Stimulated activated CD4-positive, alpha-beta T cell treated with anti-CD3 and anti-CD28 coated beads, Interleukin-1b, Interleukin-23, amount 100 ng/mL, for 4 hours (primary cell): ENCODE data around the gene SERP1.
A peak's percentile ranks its signal among the peaks of the same experiment; 100 is the strongest.
"Not testable (repeated sequence)": the region's sequence is repeated elsewhere in the genome, so short reads cannot be mapped to it uniquely, and the experiment has no call there.

ENCODE experiments used
- DNase-seq, 2 donors: peaks; one replicate each; pipeline ENCODE4 v3.0.0-alpha.2; 2020; ENCODE audit warnings: low read depth in 2 of 2

The SERP1 gene

DNA sequence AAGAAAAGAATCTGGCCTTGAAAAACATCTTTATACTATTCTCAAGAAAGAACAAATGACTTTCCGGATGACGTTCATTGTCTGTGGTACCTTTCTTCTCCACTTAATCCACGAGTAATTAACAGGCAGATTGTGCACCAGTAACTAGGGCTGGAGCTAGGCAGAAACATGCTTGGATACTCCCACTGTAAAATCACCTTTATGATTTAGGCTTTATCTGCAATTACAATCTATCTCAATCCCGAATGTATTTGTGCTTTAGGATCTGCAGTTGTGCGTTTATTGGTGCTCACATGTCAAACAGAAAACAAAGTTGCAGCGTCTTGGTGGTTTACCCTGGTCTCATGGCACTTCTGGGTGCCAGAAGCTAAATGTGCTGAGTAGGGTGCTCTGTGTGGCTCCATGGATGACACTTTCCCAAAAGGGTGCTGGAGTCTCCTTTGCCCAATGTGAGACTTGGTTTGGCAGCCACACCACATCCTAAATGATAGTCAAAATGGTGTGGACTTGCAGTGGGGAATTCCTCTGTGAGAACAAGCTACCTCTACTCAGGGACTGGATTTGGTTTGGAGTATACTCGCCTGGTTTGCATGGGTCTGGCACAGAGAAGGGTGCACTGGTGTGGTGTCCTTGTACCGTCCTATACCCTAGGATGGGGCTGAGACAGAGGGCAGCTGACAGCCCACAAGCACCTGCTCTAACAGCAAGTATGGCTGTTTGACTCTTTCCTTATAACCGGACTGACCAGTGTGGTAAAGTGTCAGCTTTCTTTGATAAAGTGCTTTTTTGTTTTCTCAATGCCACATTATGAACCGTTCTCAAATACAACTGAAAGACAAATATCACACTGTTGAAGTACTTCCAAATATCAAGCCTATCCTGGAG lies 7.7 kb downstream of the SERP1 start:
- DNase-seq = no peak

DNA sequence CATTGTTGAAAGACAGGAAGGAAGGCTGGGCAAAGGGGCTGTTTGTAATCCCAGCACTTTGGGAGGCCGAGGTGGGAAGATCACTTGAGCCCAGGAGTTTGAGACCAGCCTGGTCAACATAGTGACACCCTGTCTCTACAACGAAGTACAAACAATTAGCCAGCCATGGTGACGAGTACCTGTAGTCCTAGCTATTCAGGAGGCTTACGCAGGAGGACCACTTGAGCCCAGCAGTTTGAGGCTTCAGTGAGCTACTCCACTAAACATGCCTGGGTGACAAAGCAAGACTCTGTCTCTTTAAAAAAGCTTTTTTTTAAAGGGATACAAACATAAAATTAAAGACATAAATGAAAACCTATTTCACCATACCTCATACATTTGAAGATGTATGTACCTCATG lies 11.1 kb downstream of the SERP1 start:
- no peak for DNase-seq

DNA sequence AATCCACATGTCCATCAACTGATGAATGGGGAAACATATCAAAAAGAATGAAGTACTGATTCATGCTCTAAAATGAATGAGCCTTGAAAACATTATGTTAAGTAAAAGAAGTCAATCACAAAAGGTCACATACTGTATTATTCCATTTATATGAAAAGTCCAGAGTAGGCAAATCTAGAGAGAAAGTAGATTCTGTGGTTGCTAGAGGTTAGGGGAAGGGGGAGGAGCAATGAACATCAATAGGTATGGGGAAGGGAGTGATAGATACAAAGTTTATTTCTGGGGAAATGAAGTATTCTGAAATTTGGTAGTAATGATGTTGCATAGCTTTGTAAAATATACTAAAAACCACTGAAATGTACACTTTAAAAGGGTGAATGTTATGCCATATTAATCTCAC lies 14.5 kb downstream of the SERP1 start:
- no peak for DNase-seq

DNA sequence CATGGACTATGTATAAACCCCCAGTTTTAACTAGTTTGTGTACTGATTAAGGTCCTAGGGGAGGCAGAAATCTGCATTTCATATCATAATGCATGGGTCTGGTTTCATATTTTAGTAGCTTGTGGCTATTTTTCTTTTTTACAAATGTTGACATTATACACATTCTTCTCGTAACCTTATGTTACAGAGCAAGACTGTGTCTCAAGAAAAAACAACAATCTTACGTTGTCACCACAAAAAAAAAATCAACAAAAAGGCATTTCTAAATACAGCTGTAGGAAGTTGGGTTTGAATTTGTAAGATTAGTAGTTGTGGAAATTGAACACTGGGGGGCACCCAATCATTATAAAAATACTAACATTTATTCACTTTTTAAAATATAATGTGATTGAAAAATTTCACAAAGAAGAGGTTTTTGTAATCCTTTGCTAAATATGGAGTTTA lies 17.9 kb downstream of the SERP1 start:
- DNase-seq = no peak

DNA sequence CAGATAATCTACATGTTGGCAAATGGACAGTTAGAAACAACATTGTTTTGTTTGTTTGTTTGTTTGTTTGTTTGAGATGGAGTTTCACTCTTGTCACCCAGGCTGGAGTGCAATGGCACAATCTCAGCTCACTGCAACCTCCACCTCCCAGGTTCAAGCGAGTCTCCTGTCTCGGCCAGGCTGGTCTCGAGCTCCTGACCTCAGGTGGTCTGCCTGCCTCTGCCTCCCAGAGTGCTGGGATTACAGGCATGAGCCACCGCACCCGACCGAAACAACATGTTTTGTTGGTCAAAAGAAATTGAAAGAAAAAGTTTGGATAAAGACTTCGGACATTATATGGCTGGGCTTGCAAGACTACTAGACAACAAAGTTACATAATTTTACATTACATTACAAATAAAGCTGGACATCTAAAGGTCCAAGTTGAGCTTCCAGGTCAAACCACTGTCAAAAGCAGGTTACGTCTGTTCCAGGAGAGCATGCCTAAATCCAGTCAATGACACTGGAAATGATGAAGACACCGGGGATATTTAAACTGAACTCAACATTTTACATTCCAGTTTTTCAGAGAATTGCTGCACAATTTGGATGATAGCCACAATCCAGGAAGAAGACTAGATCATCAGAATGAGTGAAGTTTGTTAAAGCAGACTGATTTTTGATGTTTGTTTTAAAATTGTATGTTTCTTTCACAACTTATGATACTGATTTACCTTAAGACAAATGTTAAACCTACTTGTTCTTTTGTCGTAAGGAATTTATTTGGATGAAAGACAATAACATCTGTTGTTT lies 18.6 kb downstream of the SERP1 start:
- no peak for DNase-seq

DNA sequence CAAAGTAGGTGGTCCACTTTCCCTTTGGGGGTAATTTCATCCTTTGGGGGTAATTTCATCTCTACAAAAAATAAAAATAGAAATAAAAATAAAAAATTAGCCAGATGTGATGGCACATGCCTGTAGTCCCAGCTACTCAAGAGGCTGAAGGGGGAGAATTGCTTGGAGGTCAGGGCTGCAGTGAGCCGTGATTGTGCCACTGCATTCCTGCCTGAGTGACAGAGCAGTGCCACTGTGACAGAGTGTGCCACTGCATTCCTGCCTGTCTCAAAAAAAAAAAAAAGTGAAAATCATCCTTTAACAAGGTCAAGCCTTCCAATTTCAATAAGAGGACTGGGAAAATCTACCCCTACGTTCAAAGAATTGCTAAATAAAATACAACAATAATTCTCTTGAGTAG lies 22.8 kb downstream of the SERP1 start:
- DNase-seq = no peak

DNA sequence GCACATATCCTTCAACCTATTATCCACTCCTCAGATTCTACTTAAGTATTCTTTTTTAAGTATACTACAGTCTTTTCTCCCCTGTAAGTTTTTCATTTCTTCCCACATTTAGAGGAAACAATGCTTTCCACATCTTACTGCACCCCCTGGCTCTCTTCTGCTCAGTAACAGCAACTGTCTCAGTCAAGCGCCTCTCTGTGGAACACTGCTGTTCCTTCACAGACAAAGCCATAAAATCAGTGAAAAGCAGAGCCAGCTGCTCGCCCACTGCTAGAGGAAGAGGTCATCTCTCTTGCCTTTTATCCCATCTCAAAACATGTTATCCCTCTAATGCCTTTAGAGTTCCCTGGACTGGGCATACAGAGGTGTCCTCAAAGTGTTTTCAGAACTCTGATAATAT lies 24.8 kb downstream of the SERP1 start:
- DNase-seq = no peak

DNA sequence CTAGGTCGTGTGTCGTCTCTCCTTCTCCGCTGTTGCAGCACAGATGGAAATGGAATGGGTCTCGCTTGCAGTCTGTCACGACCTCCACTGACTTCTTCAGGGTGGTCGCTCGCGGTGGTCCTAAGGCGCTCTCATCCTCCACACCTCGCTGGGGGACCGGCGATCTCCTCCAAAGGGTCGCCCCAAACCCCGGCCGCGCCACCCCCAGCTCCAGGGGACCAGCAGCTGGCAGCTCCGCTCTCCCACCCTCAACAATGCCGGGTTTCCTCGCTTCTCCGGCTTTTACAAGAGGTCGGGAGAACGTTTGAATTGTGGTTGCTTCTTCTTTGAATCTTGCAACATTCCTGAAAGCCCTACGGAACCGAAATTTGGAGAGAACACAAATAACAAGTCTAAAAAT lies 25.9 kb downstream of the SERP1 start:
- DNase-seq = no peak

DNA sequence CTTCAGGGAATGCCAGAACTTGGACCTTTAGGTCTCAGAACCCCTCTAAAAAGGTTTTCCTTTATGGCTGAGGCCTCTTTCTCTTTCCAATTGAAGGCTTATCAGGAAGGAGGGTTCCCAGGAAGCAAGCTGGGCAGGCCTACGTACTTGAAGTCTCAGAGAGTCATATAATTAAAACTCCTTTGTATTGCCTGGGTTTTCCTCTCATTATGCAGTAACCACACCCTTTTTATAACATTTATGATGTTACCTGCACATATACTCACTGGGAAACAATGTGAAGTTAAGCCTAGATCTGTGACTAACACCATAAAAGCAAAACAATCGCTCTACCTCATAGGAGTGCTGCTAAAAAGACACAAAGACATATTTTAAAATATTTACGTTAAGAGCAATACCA lies 27.3 kb downstream of the SERP1 start:
- DNase-seq = no peak

DNA sequence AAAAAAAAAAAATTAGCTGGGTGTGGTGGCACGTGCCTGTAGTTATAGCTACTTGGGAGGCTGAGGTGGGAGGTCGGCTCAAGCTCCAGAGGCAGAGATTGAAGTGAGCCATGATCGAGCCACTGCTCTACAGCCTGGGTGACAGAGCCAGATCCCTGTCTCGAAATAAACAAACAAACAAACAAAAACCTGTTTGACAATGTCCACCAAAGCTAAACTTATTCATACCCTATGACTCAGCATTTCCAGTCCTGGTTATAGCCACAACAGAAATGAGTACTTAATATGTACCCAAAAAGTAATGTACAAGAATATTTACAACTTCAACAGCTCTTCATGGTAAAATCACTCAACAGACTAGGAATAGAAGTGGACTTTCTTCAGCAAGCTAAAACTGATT lies 31.1 kb downstream of the SERP1 start:
- no peak for DNase-seq

DNA sequence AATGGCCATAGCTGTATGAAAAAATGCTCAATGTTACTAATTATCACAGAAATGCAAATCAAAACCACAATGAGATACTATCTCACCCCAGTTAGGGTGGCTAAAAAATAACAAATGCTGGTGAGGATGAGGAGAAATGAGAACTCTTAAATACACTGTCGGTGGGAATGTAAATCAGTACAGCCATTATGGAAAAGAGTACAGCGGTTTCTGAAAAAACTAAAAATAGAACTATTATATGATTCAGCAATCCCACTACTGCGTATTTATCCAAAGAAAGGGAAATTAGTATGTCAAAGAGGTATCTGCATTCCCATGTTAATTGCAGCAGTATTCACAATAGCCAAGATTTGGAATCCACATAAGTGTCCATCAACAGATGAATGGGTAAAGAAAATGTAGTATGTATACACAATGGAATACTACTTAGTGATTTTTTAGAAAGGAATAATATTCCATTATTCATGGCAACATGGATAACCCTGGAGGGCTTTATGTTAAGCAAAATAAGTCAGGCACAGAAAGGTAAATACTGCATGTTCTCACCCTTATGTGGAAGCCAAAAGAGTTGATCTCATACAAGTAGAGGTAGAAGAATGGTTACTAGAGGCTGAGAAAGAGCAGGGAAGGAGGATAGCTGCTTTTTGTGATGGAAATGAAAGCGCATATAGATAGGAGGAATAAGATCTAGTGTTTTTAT lies 35.0 kb downstream of the SERP1 start:
- DNase-seq = no peak

DNA sequence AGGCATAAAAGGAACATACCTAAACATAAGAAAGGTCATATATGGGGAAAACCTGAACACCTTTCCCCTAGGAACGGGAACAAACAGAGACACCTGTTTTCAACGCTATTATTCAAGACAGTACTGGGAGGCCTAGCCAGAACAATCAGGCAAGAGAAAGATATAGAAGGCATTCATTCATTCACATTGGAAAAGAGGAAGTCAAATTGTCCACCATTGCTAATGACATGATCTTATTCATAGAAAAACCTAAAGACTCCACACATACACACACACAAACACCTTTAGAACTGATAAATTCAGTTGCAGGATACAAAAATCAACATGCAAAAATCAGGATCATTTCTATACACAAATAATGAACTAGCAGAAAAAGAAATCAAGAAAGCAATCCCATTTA lies 36.5 kb downstream of the SERP1 start:
- DNase-seq = no peak

DNA sequence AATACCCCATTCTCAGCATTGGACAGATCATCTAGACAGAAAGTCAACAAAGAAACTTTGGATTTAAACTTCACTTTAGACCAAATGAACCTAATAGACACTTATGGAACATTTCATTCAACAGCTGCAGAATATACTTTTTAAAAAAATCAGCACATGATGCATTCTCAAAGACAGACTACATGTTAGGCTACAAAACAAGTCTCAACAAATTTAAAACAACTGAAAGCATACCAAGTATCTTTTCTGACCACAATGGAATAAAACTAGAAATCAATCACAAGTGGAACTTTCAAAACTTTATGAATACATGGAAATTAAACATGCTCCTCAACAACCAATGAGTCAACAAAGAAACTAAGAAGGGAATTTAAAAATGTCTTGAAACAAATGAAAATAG lies 37.9 kb downstream of the SERP1 start:
- no peak for DNase-seq

DNA sequence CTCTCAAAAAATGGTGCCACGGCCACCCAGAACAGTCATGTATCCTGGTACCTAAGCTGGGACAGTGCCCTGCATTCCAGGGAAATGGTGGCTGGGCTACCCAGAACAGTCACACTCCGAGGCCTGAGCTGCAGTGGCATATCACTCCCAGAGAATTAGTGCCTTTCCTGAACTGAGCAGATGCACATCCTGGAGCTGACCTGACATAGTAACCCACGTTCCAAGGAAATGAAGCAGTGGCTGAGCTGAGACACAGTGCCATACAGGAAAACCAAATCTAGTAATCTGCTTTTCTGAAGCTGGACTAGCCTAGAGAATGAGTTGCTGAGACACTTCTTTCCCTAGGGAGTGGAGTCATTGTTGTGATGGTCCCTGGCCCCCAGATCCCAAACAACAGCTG lies 41.8 kb downstream of the SERP1 start:
- no peak for DNase-seq

DNA sequence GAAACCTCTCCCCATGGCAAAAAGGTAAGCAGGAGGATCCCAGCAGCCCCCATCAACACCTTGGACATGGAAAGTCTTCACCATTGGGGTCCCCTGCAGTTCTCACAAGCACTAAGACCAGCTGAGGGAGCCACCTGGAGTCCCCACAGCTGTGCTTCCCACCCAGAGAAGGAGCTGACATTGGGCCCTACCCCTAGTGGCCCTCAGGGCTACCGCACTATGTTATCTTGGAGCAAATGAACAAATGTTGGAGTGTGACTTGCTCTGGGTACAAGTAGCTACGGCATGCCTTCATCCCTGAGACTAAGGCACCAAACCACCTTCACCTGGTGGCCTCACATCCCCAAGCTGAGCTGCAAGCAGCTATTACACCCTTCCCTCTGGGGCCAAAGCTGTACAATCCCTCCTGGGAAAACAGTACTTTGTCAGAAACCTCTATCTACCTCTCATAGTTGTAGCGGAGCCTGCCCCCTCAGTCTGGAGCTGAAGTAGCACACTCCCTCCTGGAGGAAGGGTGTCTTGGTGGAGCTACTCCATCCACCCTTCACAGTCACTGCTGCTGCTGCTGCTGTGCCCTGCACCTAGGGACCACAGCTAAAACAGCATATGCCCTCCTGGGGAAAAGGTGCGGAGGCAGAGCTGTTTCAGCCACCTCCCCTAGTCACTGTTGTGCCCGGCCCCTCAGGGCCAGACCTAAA lies 42.7 kb downstream of the SERP1 start:
- DNase-seq = no peak

DNA sequence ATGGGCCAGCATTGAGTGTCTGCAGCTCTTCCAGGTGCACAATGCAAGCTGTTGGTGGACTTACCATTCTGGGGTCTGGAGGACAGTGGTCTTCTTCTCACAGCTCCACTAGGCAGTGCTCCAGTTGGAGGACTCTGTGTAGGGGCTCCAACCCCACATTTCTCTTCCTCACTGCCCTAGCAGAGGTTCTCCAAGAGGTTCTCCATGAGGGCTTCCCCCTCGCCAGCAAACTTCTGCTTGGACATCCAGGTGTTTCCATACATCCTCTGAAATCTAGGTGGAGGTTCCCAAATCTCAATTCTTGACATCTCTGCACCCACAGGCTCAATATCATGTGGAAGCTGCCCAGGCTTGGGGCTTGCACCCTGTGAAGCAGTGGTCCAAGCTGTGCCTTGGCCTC lies 45.3 kb downstream of the SERP1 start:
- DNase-seq = not testable (repeated sequence)

DNA sequence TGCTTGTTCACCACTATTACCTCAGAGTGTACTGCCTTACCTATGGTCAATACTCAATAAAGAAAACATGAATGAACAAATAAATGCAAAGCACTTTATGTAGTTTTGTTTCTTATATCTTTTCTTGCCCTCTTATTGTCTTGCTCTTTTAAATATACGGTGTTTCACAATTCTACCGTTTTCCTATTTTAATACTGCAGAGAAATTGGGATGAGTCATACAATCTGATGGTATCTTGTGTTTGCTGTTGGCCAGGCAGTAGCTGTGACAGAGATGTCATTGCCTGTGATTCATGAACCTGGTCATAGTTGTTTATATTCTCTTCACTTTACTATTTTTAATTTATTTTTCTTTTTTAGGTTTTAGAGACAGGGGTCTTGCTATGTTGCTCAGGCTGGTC lies 48.3 kb downstream of the SERP1 start:
- DNase-seq = no peak

DNA sequence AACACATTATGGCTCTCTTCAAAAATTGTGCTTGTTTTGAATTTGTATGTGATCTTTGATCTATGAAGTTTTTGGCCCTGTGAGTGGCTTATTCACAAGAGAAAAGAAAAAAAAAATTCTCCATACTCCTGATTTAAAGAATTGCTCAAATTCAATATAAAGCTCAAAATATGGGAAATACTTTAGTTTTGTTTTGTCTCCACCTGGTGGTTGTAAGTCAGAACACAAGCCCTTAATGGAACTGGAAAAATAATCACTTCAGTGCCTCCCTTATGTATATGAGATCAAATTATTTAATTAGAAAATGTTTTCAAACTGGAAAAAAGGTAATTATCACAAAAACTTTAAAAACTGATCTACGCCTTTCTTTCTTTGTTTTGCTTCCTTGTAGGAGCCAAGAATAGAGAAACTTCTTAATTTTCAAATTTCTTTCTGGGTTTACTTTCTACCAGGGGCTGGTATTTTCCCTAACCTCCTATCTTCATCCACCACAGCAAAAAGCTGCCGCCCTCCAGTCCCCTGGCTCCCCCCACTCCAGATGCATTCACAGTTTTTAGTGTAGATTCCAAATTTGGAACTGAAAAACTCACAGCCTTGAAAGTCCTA lies 50.6 kb downstream of the SERP1 start:
- DNase-seq = peak in 1 of 2 donors; percentile 8

DNA sequence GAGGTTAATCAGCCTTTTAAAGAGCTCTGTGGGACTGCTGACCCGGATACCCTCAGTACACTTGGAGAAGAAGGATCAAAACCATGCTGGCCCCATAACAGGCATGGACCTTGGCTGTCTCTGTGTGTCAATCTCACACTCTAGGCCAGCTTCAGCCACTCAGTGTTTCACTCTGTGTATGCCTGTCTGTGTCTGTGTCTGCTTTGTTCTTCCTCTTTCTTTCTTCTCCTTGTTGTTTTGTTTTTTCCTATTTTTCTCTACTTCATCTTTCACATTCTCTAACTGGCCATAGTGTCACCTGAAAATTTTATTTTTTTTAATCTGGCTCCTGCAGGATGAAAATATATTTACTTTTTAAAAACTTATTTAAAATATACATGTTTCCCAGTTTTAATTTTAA lies 51.1 kb downstream of the SERP1 start:
- DNase-seq = no peak

DNA sequence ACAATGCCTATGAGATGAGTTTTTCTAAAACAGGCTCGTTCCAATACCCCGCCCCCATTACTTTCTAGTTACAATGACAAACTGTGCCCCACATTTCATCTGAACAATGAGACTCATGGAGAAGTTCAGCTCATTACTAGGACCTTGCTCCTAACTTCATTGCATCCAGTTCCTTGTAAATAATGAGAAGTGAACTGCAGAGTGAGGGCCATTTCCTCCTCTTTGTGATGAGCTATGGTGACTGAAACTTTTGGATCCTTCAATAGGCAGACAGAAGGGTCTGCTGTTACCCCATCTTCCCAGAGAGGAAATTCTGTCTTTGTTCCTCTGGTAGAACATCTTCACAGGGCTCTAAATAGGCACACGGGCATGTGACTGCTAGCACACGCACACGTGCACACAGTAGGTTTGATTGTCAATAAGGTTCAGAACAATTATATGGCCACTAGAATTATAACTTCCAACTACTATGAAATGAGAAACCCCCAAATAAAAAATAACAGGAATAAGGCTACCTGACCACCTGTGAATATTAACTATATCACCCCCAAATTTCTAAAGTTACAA lies 51.8 kb downstream of the SERP1 start:
- no peak for DNase-seq
